ENCODE measurements around the gene HSPB6. TPM values are rescaled to one million over a fixed set of nuclear protein-coding genes. Genes with fewer than 3 reads are reported as not detected.

HSPB6 gene
- total and polyA plus RNA-seq, 7 donors, result 4.4 to 275 (median 59.4) TPM

GRCh38 chr19:35755131-35755549 lies 1.7 kb downstream of the HSPB6 start:
- TF ChIP-seq EP300 (IDR thresholded peaks at IDR 0.05) (no peak), POLR2AphosphoS5 (IDR thresholded peaks at IDR 0.05) (peak in 1 of 4 donors; percentile 52), POLR2A (IDR thresholded peaks at IDR 0.05) (peak in 1 of 2 donors; percentile 35), CTCF (IDR thresholded peaks at IDR 0.05) (no peak)
- Histone ChIP-seq H3K9me3 (no peaks in the 10 kb centered on the region), H3K4me3 (peak overlapping the region; percentile 4 to 85 (median 80)), H3K27ac (peak overlapping the region; percentile 98 to 99 (median 99)), H3K27me3 (no peaks in the 10 kb centered on the region), H3K4me1 (peaks cover 0 to 61% (median 50%) of the 10 kb centered on the region in 4 donors), H3K36me3 (peaks cover 6 to 28% (median 24%) of the 10 kb centered on the region in 4 donors)
- intact Hi-C loops (cut with DNase I), result loop anchor here (5.0 to 10.0 kb wide), 4 partner anchors 108 to 387 kb away; partner anchors contain the start of genes CAPNS1, COX6B1, THAP8 and WDR62
- WGBS, 2 donors, result 30 to 49% methylated on average over 17 of the region's 17 CpGs
- DNase-seq, result no peak

GRCh38 chr19:35754370-35755130 lies 2.3 kb downstream of the HSPB6 start:
- no peak for TF ChIP-seq CTCF (IDR thresholded peaks at IDR 0.05)
- peak in 1 of 4 donors; percentile 15 for TF ChIP-seq POLR2AphosphoS5 (IDR thresholded peaks at IDR 0.05)
- TF ChIP-seq POLR2A (IDR thresholded peaks at IDR 0.05), result no peak
- TF ChIP-seq EP300 (IDR thresholded peaks at IDR 0.05), result no peak
- Histone ChIP-seq H3K9me3 (no peaks in the 10 kb centered on the region), H3K4me3 (peak overlapping the region; percentile 4 to 85 (median 80)), H3K27me3 (no peaks in the 10 kb centered on the region), H3K27ac (peak overlapping the region; percentile 98 to 99 (median 99)), H3K36me3 (peaks cover 6 to 25% (median 24%) of the 10 kb centered on the region in 4 donors), H3K4me1 (peaks cover 0 to 63% (median 55%) of the 10 kb centered on the region in 4 donors)
- intact Hi-C loops (cut with DNase I), result loop anchor here (5.0 to 10.0 kb wide), 4 partner anchors 107 to 388 kb away; partner anchors contain the start of genes CAPNS1, COX6B1, THAP8 and WDR62
- WGBS, 2 donors, result 85 to 87% methylated on average over 13 of the region's 13 CpGs
- DNase-seq, result peak; percentile 70

GRCh38 chr19:35753634-35754369 lies 3.0 kb downstream of the HSPB6 start:
- no peak for TF ChIP-seq POLR2A (IDR thresholded peaks at IDR 0.05)
- TF ChIP-seq POLR2AphosphoS5 (IDR thresholded peaks at IDR 0.05), result no peak
- TF ChIP-seq EP300 (IDR thresholded peaks at IDR 0.05), result no peak
- no peak for TF ChIP-seq CTCF (IDR thresholded peaks at IDR 0.05)
- Histone ChIP-seq H3K36me3 (peaks cover 6 to 25% (median 24%) of the 10 kb centered on the region in 4 donors), H3K9me3 (no peaks in the 10 kb centered on the region), H3K27me3 (no peaks in the 10 kb centered on the region), H3K4me1 (peaks cover 0 to 63% (median 56%) of the 10 kb centered on the region in 4 donors), H3K27ac (peak overlapping the region; percentile 98 to 99 (median 99)), H3K4me3 (no peak overlapping the region)
- intact Hi-C loops (cut with DNase I), result loop anchor here (10.0 kb wide), 1 partner anchor 301 kb away; the partner anchor contains the start of genes THAP8 and WDR62
- 92 to 96% methylated on average over 20 of the region's 20 CpGs for WGBS, 2 donors
- DNase-seq, result peak; percentile 72

- TF ChIP-seq POLR2AphosphoS5 (IDR thresholded peaks at IDR 0.05) (no peak), EP300 (IDR thresholded peaks at IDR 0.05) (no peak), CTCF (IDR thresholded peaks at IDR 0.05) (no peak), POLR2A (IDR thresholded peaks at IDR 0.05) (no peak)
- WGBS, 2 donors, result 95 to 96% methylated on average over 20 of the region's 20 CpGs
- Histone ChIP-seq H3K4me3 (no peak overlapping the region), H3K27me3 (no peaks in the 10 kb centered on the region), H3K9me3 (no peaks in the 10 kb centered on the region), H3K36me3 (peaks cover 6 to 25% (median 24%) of the 10 kb centered on the region in 4 donors), H3K27ac (peak overlapping the region; percentile 98 to 99 (median 99)), H3K4me1 (peaks cover 0 to 62% (median 55%) of the 10 kb centered on the region in 4 donors)
- peak; percentile 64 for DNase-seq
- intact Hi-C loops (cut with DNase I), result loop anchor here (10.0 kb wide), 1 partner anchor 302 kb away; the partner anchor contains the start of genes THAP8 and WDR62
Observed at GRCh38 chr19:35752746-35753350, 4.0 kb downstream of the HSPB6 start.

Data from sigmoid colon (tissue), 7 donors.